NAMALWA (cell line): ENCODE measurements around the gene MYO5B.
"Not testable (repeated sequence)": the region's sequence is repeated elsewhere in the genome, so short reads cannot be mapped to it uniquely, and the experiment has no call there.

Source experiments
- DNase-seq: peaks from one replicate; pipeline ENCODE4 v3.0.0-alpha.2; 2015; ENCODE audit warnings: low spot score

MYO5B gene

DNA sequence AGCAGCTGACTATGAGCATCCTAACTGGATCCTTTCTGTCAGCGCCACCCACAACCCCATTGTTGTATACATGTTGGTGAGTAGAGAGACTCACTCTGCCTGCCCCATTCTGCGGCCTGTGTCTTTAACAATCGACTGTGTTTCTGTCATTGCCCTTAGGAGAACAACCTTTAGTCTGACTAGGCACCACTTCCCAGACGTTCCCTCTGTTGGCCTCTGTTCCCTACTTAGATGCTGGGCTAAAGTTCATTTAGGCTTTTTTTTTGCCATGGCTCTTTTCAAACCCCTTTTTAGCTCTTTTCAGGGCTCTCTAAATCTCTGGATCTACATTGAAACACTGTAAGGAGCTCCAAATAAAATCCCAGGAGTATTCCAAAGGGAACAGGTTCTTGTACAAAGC lies 361.1 kb downstream of the MYO5B start:
- no peak for DNase-seq

DNA sequence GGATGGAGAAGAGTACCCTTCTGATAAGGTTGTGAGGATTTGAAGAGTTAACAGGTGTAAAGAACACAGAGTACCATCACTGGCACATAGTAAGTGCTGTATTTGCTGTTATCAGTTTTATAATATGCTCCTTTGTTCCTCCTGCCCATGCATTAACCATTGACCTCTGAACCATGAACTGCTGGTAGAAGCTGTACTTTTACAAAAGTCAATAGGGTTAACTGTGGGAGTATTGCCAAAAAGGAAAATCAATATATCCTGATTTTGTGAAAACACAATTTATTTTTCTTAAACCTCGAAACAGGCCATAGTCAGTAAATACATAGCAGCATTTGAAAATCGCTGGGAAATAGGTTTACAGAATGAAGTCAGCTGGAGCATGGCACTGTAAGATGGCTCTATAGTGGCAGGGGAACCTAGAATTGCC lies 362.7 kb downstream of the MYO5B start:
- no peak for DNase-seq

DNA sequence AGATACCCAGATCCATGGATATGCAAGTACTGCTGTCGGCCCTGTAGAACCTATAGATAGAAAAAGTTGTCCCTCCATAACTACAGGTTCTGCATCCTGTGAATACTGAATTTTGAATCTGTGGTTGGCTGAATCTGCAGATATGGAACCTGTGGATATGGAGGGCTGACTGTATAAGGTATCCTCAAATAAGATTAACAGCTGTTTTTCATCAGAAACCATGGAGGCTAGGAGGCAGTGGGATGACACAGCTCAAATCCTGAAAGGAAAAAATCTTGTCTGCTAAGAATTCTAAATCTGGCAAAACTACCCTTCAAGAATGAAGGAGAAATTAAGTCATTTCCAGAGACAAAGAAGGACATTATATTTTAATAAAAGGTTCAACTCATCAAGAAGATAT lies 367.0 kb downstream of the MYO5B start:
- no peak for DNase-seq

DNA sequence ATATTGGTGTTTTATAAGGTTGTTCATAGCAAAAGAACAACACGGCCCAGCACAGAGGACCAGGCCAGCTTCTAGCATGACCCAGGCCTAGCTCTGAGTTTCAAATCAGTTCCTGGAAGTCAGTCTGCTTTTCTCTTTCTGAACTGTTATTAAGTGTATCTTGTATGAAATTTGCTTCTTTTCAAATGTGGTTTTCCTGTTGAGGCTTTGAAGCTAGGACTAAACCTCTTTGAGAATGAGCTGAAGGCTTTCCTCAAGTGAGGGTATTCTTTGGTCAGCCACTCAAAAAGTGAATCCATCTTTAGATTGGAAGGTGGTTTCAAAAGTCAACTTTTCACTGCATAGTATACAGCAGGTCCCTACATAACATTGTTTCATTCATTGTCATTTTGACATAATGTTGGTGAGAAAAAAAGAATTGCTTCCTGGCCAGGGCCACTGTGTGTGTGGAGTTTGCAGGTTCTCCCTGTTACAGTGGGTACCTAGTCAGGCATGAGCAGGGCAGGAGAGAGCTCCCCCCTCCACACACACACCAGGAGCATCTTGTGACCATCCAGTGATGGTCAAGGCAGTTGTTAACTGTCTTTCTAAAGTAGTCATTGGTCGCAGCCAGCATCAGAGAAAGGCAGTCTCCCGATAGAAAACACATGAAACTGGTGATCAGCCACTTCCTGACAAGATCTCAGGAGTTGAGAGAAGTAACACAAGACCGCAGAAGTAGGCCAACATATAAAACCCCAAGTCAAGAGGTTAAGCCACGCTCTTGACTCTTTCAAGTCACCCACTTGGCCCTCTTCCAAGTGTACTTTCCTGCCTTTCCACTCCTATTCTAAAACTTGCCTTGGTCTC lies 374.9 kb downstream of the MYO5B start:
- no peak for DNase-seq

DNA sequence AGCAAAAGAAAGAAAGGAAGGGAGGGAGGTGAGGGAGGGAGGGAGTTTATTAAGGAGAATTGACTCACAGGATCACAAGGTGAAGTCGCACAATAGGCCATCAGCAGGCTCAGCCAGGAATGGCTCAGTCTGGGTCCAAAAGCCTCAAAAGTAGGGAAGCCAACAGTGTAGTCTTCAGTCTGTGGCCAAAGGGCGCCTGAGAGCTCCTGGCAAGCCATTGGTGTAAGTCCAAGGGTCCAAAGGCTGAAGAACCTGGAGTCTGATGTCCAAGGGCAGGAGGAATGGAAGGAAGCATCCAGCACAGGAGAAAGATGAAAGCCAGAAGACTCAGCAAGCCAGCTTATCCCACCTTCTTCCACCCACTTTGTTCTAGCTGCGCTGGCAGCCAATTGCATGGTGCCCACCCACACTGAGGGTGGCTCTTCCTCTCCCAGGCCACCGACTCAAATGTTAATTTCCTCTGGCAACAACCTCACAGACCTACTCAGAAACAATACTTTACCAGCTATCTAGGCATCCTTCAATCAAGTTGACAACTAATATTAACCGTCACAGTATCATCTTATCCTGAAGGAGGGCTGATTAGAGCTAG lies 375.8 kb downstream of the MYO5B start:
- DNase-seq: no peak

DNA sequence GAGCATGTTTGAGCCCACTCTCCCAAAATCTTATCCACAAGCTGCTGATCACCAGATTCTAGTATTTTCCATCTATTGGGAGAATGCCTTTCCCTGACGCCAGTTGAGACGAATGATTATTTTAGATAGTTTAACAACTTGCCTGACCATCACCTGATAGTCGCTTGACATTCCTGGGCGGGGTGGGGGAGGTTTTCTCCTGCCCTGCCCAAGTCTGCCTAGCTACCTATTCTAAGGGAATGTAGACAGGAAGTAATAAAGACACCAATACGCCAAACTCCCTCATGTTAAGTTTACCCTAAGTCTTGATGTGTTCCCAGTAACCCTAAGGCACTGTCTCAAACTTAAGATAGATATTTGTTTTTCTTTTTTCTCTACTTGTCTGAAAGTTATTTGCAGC lies 377.0 kb downstream of the MYO5B start:
- DNase-seq: no peak

DNA sequence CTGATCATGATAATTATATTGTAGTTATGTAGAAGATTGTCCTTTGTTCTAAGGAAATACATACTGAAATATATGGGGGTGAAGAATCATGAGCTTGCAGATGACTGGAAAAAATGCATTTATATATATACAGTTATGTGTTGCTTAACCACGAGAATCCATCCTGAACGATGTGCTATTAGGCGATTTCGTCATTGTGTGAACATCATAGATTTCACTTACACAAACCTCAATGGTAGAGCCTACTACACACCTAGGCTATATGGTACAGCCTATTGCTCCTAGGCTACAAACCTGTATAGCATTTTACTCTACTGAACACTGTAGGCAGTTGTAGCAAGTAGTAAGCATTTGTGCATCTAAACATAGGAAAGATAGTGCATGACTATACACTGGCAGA lies 379.0 kb downstream of the MYO5B start:
- DNase-seq: no peak

DNA sequence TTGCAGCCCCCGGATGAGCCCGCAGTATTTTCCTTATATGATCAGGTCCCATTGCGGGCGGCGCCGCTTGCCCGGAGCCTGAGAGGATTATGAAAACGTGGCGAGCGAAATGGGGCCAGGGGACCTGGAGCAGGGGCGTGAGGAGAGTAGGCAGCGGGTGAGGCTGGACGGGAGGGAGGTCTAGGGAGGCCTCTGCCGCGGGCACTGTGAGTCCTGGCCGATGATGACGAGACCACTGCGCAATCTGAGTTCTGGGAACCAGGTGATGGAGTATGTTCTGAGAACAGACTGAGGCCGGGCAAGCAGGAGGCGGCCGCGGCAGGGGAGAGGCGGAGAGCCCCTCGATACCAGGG lies 380.8 kb downstream of the MYO5B start:
- DNase-seq: peak; percentile 24

DNA sequence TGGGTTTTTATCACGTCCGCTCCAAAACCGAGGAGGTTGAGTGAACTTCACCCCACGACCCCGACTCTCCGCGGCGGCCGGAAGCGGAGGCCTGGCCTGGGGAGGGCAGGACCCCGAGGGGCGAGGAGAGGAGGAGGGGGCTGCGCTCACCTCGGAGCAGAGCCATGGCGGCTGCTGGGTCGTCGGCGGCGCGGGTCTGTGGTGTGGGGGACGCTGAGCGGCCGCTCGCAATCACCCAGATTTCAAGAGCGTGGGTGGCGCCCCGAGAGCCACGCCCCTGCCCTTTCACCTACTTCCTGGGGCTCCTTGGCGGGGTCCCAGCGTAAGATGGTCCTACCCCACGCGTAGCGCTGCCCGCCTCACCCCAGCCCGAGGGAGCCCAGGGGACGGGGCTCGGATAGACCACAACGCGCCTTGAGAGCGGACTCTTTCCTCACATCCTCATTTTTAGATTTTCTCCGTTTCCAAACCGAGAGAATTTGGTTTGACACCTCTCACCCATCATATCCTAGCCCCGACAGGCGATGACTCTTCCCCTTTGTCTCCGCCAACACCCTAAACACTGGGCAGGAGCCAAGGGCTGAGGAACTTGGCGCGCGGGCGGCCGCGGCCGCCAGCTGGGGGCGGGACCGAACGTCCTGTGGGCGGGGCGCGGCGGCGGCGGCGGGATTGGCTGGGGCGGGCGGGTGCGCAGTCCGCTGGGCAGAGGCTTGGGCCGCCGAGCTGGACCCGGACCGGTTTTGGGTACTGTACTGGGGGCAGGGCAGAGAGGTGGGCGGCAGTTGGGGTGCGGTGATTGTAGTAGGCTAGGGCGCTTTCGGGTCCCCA lies 381.4 kb downstream of the MYO5B start, which contains the start of gene ACAA2:
TSS of gene ACAA2 (minus strand) at position 215 of the 828 bp plus-strand sequence. CDS start at position 166, 49 bp downstream.
- DNase-seq: peak; percentile 75

DNA sequence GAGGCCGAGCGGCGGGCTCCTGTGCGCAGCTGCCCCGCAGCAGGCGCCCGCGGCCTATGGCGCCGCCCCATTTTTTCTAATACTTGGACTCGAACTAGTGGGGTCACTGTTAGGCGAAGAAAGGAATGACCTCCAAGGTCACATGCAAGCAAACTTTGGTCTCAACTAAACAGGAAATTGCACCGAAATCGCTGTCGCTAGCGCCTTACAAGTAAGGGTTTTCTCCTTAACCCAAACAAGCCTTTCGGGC lies 382.0 kb downstream of the MYO5B start:
- DNase-seq: peak; percentile 45

DNA sequence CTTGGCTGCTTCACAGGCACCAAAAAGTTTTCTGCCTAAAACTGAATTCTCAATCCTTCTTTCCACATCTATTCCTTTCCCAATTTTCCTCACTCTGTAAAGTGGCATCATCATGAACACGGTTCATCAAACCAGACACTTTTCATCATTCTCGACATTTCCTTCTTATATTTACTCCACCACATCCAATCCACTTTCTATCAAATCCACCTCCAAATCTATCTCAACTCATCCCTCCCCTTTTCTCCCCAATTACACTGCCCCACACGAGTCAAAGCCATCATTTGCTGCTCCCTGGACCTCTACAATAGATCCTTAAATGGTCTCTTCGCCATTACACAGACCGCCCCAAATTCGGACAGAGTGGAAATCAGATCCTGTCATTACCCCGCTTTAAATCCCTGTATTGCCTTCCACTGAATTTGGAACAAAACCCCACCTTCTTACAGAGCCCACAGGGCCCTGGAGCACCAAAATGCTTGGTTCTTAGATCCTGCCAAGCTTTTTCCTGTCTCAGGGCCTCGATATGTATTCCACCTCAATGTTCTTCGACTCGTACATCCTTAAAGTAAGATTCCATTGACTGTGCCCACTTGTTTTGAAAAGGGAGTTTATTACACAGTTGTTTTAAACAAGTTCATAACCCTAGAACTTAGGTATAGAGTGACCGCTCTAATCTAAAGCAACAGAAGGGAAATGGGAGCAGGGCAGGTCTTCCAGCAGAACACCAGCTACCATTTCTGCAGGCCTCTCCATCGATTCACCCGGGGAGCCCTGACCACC lies 382.5 kb downstream of the MYO5B start:
- peak; percentile 14 for DNase-seq

DNA sequence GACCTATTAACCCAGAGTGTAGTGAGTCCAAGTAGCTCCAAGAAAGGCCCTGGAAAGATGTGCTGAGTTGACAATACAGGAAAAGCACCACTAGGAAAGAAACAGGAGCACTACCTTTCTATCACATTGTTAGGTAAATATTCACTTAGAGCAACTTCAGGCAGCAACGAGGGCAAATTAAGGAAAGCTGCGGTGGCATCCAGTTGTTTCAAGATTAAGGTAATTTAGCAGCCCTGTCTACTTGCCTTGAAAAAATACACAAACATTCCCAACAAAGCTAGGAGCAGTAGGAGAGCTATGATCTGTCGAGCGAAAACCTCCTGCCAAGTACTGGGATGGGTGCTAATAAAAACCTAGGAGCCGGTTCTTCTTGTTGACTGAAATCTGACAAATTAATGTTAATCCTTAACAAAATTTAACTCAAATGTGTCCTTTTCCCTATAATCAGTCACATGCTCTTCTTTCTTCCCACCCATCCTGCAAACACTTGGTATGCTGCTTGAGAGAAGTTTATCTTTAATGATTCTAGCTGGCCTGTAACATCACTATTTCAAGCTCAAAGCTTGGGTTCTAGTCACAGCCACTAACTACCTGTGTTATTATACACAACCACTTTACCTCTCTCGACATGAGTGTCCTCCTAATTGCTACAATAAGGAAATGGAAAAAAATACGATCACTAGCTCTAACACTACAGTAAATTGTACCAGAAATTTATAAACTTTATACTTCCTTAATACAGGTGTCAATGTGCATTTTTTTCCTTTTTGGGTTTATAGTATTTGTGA lies 383.6 kb downstream of the MYO5B start:
- no peak for DNase-seq

DNA sequence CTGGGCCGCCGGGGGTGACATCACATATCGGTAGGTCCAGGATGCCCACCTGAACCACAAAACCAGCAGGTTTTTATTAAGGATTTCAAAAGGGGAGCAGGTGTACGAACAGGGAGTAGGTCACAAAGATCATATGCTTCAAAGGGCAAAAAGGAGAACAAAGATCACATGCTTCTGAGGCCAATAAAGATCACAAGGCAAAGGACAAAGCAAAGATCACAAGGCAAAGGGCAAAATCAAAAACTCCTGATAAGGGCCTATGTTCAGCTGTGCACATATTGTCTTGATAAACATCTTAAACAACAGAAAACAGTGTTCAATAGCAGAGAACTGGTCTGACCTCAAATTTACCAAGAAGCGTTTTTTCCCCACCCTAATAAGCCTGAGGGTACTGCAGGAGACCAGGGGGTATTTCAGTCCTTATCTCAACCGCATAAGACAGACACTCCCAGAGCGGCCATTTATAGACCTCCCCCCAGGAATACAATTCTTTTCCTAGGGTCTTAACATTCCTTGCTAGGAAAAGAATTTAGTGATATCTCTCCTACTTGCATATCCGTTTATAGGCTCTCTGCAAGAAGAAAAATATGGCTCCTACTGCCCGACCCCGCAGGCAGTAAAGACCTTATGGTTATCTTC lies 386.3 kb downstream of the MYO5B start:
- DNase-seq: not testable (repeated sequence)

DNA sequence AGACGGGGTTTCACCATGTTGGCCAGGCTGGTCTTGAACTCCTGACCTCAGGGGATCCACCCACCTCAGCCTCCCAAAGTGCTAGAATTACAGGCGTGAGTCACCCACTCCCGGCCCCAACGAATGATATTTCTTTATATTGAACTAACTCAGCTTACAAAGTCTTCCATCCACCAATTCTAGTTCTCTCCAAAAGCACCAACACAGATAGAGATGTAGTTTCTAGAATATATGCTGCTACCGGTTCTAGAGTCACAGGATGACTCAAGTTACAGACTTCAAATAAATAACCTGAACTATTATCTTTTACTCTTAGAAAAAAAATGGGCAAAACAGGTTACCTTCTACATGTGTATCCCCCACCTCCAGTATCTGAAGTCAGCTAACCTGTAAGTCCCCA lies 390.9 kb downstream of the MYO5B start:
- no peak for DNase-seq

DNA sequence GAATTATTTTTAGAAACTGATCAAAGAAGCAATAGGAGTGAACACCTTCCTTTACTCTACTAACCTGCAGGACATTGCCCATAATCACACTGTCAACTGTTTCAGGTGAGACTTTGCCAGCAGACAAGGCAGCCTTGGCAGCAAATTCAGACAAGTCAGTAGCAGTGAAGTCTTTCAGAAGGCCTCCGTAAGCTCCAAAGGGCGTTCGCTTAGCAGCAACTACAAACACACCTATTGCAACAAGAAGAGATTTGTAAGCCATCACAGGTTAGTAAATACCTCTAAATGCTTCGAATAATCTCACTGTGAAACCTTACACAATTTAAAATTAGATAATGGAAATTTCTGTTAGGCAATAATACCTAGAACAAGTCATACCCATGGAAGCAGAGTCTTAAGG lies 392.3 kb downstream of the MYO5B start:
- DNase-seq: no peak

DNA sequence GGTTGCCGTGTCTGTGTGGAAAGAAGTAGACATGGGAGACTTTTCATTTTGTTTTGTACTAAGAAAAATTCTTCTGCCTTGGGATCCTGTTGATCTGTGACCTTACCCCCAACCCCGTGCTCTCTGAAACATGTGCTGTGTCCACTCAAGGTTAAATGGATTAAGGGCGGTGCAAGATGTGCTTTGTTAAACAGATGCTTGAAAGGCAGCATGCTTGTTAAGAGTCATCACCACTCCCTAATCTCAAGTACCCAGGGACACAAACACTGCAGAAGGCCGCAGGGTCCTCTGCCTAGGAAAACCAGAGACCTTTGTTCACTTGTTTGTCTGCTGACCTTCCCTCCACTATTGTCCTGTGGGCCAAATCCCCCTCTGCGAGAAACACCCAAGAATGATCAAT lies 394.5 kb downstream of the MYO5B start:
- DNase-seq: not testable (repeated sequence)

DNA sequence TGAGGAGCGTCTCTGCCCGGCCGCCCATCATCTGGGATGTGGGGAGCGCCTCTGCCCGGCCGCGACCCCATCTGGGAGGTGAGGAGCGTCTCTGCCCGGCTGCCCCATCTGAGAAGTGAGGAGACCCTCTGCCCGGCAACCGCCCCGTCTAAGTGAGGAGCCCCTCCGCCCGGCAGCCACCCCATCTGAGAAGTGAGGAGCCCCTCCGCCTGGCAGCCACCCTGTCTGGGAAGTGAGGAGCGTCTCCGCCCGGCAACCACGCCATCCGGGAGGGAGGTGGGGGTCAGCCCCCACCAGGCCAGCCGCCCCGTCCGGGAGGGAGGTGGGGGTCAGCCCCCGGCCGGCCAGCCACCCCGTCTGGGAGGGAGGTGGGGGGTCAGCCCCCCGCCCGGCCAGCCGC lies 395.1 kb downstream of the MYO5B start:
- DNase-seq: not testable (repeated sequence)

DNA sequence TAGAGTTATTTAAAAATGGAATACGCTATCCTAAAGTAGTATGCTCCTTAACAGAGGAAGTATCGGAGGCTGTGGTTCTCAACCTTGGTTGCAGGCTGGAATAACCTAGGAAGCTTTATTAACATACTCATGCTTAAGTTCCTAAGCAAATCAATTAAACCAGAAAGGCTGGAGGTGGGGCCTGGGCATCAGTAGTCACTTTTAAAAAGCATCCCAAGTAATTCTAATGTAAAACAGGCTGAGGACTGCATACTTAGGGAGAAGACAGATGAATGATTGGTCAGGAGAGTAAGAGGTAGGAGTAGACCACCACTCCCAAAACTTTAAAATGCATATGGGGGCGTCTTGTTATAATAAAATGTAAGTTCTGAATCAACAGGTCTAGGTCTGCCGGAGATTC lies 396.9 kb downstream of the MYO5B start:
- no peak for DNase-seq

DNA sequence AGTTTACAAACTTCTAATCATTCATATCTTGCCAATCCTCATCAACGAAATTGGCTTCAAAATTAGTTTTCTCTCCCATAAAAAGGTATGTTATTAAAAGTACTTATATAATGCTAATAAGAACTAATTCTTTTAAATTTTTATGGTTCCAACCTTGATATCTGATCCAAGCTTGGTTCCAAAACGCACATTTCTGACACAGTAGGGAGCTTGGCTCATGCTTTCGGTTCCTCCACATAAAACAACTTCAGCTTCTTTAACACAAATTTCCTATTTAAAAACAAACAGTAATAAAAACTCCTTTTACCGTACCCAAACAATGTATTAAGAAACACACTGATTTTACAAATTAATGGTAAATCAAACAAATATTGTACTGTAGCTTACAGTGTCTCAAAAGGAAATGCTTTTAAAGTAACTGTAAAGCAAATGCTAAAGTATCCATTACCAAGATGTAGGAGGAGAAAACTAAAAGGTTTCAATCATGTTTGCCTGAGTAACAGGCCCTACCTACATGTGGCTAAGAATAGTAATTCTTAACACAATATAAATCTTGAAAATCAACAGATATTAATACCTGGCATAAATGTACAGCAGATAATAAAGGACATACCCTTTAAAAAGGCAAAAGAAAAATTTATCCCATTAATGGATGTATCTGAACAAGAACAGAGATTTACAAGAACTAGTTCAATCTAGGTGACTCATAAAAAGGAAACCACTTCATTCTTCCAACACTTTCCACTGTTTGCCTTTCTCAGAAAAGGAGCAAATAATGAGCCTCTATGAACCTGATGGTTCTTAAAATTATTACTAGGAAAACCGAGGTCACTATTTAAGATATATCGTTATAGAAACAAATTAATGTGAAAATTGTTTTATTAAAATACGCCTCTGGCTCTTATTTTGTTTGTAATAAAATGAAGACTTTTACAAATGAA lies 399.1 kb downstream of the MYO5B start:
- no peak for DNase-seq

DNA sequence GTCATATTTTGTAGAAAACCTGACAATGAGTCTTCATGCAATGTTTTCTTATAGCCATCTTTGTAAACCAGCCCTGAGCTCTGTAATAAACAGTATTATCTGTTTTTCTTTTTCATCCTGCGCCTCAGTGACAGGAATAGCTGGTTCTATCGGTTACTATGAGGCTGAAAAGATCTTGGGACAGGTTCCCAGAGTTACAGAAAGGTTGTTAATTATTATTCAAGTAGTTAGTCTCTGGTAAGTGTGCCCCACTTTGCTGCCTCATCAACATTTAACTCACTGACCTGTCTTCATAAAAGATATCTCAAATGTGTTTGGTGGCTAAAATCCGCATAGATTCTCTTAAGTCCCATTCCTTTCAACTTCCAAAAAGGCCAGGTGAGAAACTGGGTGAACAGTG lies 400.2 kb downstream of the MYO5B start:
- no peak for DNase-seq
